SH-SY5Y (cell line): ENCODE results near the gene STAB2.

Experiments used
- GATA2 ChIP-seq: IDR thresholded peaks from 2 replicates; pipeline ENCODE4 v1.6.1; 2011; ENCODE audit warnings: mild to moderate bottlenecking, low read depth, low read length
- GATA3 ChIP-seq: IDR thresholded peaks from 2 replicates; pipeline ENCODE4 v1.6.1; 2011; ENCODE audit warnings: low read depth, mild to moderate bottlenecking, low read length, moderate library complexity

GRCh38 chr12:103801709-103802585 is 214.9 kb downstream of the STAB2 start:
- TF ChIP-seq GATA2 (no peak), GATA3 (no peak)
